Measurements from ENCODE around the gene LCN12.

The LCN12 gene

GRCh38 chr9:136956604-136957003 is 4.5 kb downstream of the LCN12 start:
- no peak overlapping the region for H3K27ac ChIP-seq
- no peak for DNase-seq (ENCODE audit: low read depth, low spot score)

- DNase-seq (ENCODE audit: low read depth, low spot score) = no peak
- no peak overlapping the region for H3K27ac ChIP-seq
Measured at GRCh38 chr9:136957461-136957860, 5.4 kb downstream of the LCN12 start.

DNA sequence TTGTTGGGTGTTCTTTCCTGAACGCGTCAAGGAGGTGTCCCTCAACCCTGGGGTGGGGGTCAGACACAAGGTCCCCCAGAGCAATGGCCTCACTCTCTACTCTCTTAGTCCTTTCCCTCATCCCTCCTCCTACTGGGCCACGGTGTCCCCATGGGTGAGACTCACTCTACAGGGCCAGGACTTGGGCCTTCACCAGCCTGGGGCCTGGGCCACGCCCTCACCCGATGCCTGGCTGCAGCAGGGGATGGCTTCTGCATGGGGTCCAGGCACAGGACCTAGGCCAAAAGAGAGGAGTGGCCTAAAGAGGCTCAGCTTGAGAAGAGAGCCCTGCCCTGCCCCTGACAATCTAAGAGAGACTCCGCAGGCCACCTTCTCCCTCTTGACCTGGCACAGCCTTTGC is 5.8 kb downstream of the LCN12 start:
- no peak for DNase-seq (ENCODE audit: low read depth, low spot score)
- H3K27ac ChIP-seq = no peak overlapping the region

- no peak overlapping the region for H3K27ac ChIP-seq
- DNase-seq (ENCODE audit: low read depth, low spot score) = no peak
Measured at GRCh38 chr9:136958473-136958872, 6.4 kb downstream of the LCN12 start.

DNA sequence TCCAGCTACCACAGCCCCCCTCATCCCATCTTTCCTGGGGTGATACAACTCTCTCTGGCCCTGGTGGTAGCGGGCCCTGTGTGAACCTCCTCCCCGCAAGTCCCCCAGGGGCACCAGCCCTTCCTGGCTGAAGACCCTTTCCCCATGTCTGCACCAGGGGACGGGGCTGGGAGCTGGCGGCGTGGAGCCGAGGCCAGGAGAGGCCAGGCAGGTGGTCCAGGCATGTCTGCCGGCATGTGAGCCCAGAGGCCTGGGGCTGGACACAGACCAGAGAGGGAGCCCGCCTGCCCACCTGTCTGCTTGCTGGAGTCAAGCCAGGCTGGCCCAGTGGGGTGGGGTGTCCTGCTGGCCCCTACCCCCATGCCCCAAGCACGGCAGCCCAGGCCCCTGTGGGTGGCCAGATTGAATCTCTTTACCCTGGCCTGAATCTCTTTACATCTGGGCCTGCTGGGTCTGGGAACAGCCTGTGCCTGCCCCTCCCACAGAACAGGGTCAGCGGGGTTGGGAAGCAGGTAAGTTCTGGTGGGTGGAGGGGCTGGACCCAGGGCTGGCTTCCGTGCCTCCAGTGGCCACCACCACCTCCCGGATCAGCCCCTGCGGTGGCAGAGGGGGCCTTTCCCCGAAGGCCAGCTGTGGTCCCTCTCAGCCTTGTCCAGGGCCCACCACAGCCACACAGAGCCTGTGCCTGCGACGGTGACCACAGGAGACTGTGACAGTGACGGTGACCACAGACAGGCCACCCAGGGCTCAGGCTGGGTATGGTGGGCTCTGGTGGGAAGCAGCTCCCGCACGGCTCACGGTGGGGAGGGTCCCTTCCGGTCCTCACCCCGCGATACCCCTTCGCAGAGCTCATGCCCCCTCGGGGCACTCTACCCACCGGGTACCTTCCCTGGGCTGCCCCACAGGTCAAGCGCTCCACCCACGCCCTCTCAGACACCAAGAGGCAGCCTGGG is 7.1 kb downstream of the LCN12 start:
- DNase-seq (ENCODE audit: low read depth, low spot score) = no peak
- no peak overlapping the region for H3K27ac ChIP-seq

- no peak for DNase-seq (ENCODE audit: low read depth, low spot score)
- no peak overlapping the region for H3K27ac ChIP-seq
Measured at GRCh38 chr9:136960212-136960937, 8.3 kb downstream of the LCN12 start.

DNA sequence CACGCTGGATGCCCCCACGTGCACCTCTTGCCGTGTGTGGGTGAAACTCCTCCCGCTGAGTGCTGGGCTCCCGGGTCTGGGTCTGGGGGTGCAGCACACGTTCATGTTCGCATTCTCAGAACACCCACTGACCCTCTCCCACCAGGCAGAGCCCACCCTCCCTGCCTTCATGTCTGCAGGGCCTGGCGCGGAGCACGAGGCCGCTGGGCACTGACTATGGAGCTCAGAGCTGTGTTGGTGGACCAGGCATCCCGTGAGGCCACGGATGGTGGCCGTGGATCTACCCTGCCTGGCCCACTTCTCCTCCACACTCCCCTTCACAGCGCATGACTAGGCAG is 8.8 kb downstream of the LCN12 start:
- no peak overlapping the region for H3K27ac ChIP-seq
- no peak for DNase-seq (ENCODE audit: low read depth, low spot score)

DNA sequence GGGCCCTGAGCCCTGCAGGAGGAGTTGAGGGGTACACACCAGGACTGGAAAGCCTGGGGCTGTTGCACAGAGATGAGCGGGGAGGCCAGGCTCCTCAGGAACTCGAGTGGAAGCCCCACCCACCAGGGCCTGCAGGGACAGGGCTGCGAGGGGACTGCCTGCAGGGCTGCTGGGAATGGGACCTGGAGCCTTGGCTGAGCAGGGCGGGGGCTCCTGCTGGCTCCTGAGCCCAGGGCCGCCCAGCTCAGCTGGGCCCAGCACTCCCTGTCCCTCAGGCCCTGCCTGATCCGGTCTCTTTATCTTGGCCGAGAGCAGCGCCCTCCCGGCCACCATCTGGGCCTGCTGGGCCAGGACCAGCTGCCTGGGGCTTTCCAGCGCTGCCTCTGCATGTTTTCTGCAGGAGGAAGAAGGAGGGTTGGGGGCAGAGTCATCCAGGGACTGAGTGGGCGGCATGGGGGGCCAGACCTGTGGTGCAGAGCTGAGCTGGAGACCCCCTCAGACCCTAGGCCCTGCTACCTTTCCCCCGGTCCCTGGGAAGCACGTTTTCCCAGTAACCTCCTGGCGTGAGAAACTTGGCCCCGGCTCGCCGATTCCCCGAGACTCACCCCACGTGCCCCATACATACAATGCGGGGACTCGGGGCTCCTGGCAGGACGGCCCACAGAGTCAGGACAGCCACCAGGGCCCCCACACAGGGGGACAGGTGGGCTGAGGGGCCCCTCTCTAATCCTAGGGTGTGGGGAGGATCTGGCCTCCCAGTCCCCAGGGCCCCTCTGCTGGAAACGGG is 9.4 kb downstream of the LCN12 start:
- DNase-seq (ENCODE audit: low read depth, low spot score) = no peak
- H3K27ac ChIP-seq = no peak overlapping the region

DNA sequence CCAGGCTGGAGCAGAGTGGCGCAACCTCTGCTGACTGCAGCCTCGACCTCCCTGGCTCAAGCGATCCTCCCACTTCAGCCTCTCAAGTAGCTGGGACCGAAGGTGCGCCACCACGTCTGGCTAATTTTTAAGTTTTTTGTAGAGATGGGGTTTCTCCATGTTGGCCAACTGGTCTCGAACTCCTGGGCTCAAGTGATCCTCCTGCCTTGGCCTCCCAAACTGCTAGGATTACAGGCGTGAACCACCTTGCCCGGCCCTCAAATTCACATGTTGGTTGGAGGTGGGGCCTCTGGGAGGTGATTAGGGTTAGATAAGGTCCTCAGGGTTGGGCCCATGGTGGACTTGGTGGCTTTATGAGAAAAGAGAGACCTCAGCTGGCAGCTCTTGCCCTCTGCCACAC is 10.1 kb downstream of the LCN12 start:
- H3K27ac ChIP-seq = no peak overlapping the region
- no peak for DNase-seq (ENCODE audit: low read depth, low spot score)

DNA sequence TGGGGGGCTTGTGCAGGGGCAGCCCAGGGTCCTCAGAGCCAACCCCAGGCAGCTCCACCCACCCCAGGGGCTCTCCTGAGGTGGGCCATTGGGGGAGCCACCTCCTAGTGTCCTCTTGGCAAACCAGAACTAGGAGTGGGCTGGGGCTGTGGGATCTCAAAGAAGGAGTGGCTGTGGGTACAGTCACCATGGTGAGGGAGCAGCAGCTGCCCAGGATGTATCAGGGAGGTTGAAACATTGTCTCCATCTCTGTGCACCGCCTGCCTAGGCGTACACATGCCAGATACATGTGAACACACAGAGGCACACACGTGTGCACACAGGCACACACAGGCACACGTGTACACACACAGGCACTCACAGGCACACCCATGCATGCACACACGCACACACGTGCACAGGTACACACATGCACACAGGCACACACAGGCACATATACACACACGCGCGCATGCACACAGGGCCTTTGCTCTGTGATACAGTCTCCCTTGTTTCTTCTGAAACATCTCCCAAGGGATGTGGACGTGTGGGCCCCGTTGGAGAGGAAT is 10.7 kb downstream of the LCN12 start:
- no peak overlapping the region for H3K27ac ChIP-seq
- no peak for DNase-seq (ENCODE audit: low read depth, low spot score)

DNA sequence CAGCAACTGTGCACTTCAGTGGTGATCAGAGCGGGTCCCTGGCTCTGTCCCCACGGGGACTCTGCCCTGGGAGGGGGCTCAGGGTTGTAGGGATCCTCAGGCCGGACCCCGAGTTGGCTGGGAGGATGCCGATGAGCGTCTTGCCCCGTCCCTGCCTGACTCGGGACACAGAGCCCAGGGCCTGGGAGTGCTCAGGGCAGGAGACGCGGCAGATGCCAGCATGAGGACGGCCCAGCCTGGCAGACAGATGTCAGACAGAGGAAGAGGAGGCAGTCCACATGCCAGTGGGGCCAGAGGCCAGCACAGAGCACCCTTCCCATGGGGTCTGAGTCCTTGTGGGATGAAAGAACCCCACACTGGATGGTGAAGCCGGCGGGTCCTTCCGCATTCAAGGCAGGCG is 11.3 kb downstream of the LCN12 start:
- H3K27ac ChIP-seq = no peak overlapping the region
- DNase-seq (ENCODE audit: low read depth, low spot score) = no peak

DNA sequence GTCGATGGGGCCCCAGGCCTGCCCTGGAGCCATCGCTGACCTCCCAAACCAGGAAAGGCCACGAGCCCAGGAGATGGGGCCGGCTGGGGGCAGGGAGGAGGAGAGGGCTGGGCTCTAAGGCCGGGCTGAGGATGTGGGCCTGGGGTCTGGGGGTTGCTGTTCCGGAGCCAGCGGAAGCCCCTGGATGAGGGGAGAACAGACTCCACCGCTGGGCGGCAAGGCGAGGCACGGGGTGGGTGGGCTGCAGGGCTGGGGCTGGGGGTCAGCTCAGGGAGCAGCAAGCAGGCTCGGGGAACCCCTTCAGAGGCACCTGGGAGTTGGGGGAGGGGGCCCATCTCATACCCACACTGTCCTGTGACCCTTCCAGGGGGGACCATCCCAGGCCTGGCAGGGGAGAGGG is 11.7 kb downstream of the LCN12 start:
- H3K27ac ChIP-seq = no peak overlapping the region
- no peak for DNase-seq (ENCODE audit: low read depth, low spot score)

- DNase-seq (ENCODE audit: low read depth, low spot score) = no peak
- H3K27ac ChIP-seq = no peak overlapping the region
Measured at GRCh38 chr9:136964171-136964689, 12.2 kb downstream of the LCN12 start.

DNA sequence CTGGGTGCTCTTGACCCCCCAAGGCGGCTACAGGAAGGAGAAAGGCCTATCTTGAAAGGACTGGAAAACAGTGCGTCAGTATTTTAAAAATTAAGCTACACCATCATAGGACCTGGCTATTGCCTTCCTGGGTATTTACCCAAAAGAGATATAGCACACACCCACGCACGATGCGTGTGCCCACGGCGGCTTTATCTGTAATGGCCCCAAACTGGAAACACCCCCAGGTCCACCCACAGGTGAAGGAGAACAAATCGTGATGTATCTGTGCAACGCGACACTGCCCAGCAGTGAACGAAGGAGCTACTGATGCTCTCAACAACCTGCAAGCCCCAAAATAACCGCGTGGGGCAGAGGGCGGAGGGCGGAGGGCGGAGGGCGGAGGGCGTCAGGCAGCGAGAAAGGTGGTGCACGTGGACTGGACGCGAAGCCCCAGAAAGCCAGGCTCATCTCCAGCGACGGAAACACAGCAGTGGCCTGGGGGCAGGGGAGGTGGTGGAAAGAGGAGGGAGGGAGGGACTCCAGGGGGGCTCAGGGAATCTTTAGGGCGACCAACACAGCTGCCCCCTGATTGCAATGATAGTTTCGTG is 12.9 kb downstream of the LCN12 start:
- H3K27ac ChIP-seq = no peak overlapping the region
- DNase-seq (ENCODE audit: low read depth, low spot score) = no peak

GRCh38 chr9:136965771-136966484 is 13.9 kb downstream of the LCN12 start:
- H3K27ac ChIP-seq = no peak overlapping the region
- DNase-seq (ENCODE audit: low read depth, low spot score) = no peak

DNA sequence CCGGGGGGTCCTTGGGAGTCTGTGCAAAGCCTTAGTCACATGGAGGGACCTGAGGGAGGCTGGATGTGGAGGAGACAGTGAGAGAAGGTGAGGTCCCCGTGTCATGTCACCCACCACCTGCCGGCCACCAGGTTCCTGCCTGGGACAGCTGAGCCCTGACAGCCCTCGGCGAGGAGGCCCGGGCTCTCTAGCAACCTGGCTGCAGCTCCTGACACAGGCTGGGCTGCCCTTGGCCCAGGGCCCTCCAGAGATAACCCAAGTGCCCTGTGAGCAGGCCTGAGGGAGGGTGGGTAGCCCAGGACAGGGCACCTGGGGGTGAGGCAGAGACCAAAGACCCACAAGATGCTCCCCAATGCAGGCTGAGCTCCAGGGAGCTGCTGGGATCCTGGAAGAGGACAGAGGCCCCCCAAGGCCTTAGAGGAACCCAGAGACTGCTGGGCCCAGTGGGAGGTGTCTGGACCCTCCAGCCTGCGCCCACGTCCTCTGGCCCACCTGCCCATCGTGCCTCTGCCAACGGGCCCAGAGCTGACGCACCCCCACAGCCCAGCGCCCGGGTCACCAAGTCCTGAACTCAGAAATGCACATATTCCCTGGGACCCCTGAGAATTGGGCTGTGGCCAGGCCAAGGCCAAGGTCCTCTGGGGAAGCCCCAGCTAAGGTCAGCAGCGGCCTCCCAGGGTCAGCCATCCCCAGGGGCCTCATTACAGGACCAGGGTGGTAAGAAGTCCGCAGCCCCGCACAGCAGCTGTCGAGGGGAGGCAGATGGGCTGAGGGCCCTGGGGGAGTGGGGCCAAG is 16.5 kb downstream of the LCN12 start:
- H3K27ac ChIP-seq = no peak overlapping the region
- DNase-seq (ENCODE audit: low read depth, low spot score) = no peak

DNA sequence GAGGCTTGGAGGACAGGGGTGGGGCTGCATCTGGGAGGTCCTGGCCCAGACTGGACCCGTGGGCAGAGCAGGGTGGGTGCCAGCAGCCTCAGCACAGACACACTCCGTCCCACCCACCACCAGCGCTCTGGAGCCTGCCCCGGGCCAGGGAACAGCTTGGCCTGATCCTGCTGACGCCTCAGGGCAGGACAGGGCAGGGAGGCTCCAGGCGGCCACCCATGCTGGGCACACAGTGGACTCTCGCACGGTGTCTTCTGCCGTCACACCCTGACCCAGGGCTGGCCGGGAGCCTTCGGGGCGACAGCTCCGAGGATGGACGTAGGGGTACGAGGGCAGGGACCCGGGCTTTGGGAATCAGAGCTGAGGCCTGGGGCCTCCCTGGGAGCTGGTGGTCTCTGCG is 17.1 kb downstream of the LCN12 start:
- DNase-seq (ENCODE audit: low read depth, low spot score) = no peak
- no peak overlapping the region for H3K27ac ChIP-seq

DNA sequence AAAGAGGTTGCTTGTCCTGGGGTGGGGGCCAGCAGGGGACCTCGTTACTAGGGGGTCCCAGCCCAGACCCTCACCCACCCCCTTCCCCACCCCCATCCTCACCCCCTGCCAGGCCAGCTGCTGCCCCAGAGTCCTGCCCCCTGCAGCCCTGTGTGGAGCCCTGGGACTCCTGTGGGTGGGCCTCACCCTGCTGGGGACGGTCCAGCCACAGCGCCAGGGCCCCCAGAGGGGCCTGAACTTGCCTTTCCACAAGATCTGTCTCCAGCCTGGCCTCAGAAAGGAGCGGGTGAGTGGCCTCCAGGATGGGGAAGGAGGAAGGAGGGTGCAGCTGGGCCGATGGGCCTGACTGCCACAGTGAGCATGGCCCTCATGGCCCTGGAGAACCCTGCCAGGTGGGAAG is 17.7 kb downstream of the LCN12 start:
- H3K27ac ChIP-seq = no peak overlapping the region
- DNase-seq (ENCODE audit: low read depth, low spot score) = no peak

DNA sequence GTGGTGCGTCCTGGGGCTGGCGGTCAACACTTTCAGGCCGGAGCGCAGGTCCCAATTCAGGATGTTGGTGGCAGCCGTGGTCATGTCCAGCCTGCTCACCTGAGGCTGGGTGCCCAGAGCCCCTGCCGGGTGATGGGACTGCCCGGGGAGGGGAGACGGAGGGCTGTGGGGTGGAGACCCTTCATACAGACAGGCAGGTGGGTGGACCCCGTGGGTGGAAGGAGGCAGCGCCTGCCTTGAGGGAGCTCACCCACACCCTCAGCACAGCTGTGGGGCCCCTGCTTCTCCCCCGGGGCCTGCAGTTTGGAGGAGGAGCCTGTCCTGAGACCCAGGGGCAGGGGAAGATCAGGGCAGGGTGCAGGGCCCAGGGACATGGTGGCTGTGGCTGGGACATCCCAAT is 18.3 kb downstream of the LCN12 start:
- H3K27ac ChIP-seq = no peak overlapping the region
- DNase-seq (ENCODE audit: low read depth, low spot score) = no peak
